HepG2 (cell line): ENCODE measurements around the gene NOXA1.

Source experiments
- BRF2 ChIP-seq: sonication (generic); formaldehyde crosslinking; IDR thresholded peaks from 2 replicates; pipeline ENCODE4 v1.8.1; 2022; ENCODE audit warnings: mild to moderate bottlenecking, missing genetic modification reagents
- CTCF ChIP-seq: sonication (generic); formaldehyde crosslinking; IDR thresholded peaks from 2 replicates; pipeline ENCODE4 v1.5.0; 2020; ENCODE audit warnings: mild to moderate bottlenecking, missing genetic modification reagents, moderate library complexity
- E2F2 ChIP-seq: sonication (generic); formaldehyde crosslinking; IDR thresholded peaks from 2 replicates; pipeline ENCODE4 v1.4.0; 2020; ENCODE audit warnings: missing genetic modification reagents, borderline replicate concordance
- MBD4 ChIP-seq: IDR thresholded peaks from 2 replicates; pipeline ENCODE4 v1.6.1; 2012; ENCODE audit warnings: low read length, inconsistent platforms, borderline replicate concordance
- MYC ChIP-seq: sonication (generic); formaldehyde crosslinking; IDR thresholded peaks from 2 replicates; pipeline ENCODE4 v1.9.0; 2021; ENCODE audit warnings: missing genetic modification reagents, borderline replicate concordance
- POLR2AphosphoS5 ChIP-seq: IDR thresholded peaks from 2 replicates; pipeline ENCODE4 v1.6.1; 2012; ENCODE audit warnings: low read depth, low read length
- RBFOX2 ChIP-seq: fragments of 200-400 bp; formaldehyde crosslinking; IDR thresholded peaks from 2 replicates; pipeline ENCODE4 v1.6.1; 2017; ENCODE audit warnings: low read depth, mild to moderate bottlenecking, low read length
- SALL1 ChIP-seq: sonication (generic); formaldehyde crosslinking; IDR thresholded peaks from 2 replicates; pipeline ENCODE4 v1.8.0; 2022; ENCODE audit warnings: mild to moderate bottlenecking, missing genetic modification reagents
- TEF ChIP-seq: sonication (generic); formaldehyde crosslinking; IDR thresholded peaks from 2 replicates; pipeline ENCODE4 v1.5.0; 2020; ENCODE audit warnings: missing genetic modification reagents
- TGIF2 ChIP-seq: IDR thresholded peaks from 2 replicates; pipeline ENCODE4 v1.6.1; 2016; ENCODE audit warnings: control low read depth, missing compliant biosample characterization
- ZKSCAN8 ChIP-seq: IDR thresholded peaks from 2 replicates; pipeline ENCODE4 v1.6.1; 2016; ENCODE audit warnings: borderline replicate concordance, missing genetic modification reagents, missing compliant biosample characterization
- ZNF124 ChIP-seq: sonication (generic); formaldehyde crosslinking; IDR thresholded peaks from 2 replicates; pipeline ENCODE4 v1.4.0; 2020; ENCODE audit warnings: missing genetic modification reagents
- ZNF44 ChIP-seq: sonication (generic); formaldehyde crosslinking; IDR thresholded peaks from 2 replicates; pipeline ENCODE4 v1.5.1; 2020; ENCODE audit warnings: mild to moderate bottlenecking, missing genetic modification reagents

- TF ChIP-seq CTCF (CRISPR knock-in tag) (no peak), RBFOX2 (no peak), MBD4 (no peak), ZNF124 (CRISPR knock-in tag) (no peak), SALL1 (CRISPR knock-in tag) (no peak), MYC (CRISPR knock-in tag) (no peak), ZKSCAN8 (no peak), BRF2 (CRISPR knock-in tag) (no peak), TEF (CRISPR knock-in tag) (no peak), POLR2AphosphoS5 (peak; percentile 2; the same call in 1 of the 2 replicates), TGIF2 (CRISPR knock-in tag) (no peak), E2F2 (CRISPR knock-in tag) (no peak), ZNF44 (CRISPR knock-in tag) (no peak)
Observed at GRCh38 chr9:137467161-137467581, 44.0 kb downstream of the NOXA1 start.
